HG03558 (cell line): ENCODE measurements around the gene MYEF2.

Experiments used
- ATAC-seq: cut with Tn5 transposase; IDR thresholded peaks from one replicate; pipeline ENCODE4 v1.9.1; 2021; ENCODE audit warnings: moderate number of reproducible peaks; ENCODE audit not compliant: unreplicated experiment; ENCODE audit errors: extremely low read depth

Gene MYEF2, protein sequence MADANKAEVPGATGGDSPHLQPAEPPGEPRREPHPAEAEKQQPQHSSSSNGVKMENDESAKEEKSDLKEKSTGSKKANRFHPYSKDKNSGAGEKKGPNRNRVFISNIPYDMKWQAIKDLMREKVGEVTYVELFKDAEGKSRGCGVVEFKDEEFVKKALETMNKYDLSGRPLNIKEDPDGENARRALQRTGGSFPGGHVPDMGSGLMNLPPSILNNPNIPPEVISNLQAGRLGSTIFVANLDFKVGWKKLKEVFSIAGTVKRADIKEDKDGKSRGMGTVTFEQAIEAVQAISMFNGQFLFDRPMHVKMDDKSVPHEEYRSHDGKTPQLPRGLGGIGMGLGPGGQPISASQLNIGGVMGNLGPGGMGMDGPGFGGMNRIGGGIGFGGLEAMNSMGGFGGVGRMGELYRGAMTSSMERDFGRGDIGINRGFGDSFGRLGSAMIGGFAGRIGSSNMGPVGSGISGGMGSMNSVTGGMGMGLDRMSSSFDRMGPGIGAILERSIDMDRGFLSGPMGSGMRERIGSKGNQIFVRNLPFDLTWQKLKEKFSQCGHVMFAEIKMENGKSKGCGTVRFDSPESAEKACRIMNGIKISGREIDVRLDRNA

DNA sequence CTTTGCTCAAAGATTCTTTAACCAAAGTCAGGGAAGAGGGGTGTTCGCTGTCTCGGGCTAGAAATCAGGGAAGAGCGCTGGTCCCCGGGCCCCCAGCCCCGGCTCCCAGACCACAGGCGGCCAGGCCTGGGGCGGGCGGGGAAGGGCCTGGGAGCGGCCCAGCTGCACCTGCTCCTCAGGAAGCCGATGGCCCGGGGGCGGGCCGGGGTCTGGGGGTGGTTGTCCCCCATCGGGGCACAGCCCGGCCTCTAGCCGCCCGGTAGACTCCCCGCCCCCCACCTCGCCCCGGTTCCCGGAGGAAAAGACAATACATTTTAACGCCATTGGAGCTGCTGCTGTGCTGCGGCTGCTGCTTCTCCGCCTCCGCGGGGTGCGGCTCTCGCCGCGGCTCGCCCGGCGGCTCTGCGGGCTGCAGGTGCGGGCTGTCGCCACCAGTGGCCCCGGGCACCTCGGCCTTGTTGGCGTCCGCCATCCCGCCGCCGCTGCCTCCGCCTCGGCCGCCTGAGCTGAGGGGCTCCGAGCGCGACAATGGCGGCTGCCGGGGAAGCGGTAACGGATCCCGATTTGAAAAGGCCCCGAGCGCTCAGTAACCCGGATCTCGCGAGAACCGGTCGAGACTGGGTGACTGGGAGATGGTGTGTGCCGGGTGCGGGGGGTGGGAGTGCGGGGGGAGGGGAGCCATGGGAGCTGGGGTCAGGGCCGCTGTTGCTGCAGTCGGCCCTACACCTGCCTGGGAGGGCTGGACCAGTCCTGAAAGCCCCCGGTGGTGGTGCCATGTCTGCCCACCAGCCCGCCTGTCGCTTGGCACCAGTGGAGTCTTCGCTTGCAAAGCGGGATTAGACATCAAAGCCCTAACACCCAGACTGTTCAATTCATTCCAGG is at the start of gene MYEF2:
TSS of gene MYEF2 (minus strand) at position 530 of the 882 bp plus-strand sequence. CDS start at position 472, 58 bp downstream.
- peak; percentile 29 for ATAC-seq

DNA sequence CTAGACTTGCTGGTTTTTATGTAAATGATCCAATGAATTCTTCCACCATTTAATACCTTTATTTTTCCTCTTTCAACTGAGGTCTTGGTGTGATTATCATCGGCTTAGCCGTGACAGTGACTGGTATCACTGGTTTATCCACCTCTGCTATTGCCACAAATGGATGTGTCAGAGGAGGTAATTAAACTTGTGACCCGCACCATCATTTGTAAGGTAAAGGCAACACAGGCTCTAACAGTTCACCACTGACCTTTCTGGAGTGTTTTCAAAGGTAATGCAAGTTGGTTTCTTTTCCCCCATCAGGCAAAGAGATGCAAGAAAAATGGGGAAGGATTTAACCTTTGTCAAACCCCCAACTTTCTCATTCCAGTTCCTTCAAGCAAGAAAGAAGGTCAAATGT is 47.7 kb upstream of the MYEF2 start:
- no peak for ATAC-seq

DNA sequence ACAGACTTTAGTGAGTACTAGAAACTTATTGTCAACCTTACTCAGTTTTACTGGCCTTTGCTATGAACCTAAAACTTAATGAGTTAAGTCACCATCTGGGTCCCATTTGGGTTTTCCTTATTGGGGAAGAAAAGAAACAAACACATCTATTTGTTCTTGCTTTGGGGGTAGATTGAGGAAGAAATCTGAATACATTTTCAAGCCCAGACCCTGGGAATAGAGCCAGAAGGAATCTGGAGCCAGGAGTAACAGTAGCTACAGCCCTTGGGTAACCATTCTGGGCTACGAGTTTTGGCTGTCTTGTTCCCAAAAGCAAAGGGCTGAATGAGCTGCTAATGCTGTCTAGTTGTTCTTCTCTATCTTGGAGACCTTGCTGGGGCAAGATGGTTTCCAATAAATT is 44.5 kb upstream of the MYEF2 start:
- no peak for ATAC-seq

DNA sequence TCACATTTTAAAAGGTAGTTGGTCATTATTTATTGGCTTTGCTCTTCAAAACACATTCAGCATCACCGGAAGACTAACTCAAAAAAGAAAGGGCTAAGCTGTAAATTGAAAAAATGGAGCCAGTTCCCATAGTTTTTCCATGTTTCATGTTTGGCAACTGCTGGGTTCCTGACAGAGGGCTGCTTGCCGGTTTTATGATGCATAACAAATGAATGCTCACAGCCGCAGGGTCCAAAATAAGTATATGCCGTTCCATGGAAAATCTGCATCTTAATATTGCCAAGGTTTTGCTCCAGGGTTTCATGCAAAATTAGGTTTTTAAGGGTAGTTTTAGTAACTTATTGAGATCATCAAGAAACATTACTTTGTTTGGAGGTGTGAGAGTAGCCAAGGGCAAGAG is 43.8 kb upstream of the MYEF2 start:
- ATAC-seq = no peak

DNA sequence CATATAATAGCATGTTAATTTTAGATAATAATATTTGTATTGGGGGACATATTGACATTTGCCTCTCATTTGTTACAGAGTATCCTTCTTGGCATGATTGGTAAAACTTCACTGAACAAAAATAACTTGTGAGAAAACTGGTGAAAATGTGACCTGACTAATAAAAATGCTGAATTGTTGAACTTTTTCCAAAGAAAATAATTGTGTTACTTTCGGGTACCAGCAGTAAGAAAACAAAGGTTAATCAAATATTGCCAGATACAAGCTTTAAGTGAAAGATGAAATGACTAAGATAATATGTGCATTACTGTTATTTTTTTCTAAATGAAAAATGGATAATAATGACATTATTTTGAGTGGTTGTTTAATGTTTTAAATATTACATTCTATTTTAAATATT is 43.2 kb upstream of the MYEF2 start:
- no peak for ATAC-seq

DNA sequence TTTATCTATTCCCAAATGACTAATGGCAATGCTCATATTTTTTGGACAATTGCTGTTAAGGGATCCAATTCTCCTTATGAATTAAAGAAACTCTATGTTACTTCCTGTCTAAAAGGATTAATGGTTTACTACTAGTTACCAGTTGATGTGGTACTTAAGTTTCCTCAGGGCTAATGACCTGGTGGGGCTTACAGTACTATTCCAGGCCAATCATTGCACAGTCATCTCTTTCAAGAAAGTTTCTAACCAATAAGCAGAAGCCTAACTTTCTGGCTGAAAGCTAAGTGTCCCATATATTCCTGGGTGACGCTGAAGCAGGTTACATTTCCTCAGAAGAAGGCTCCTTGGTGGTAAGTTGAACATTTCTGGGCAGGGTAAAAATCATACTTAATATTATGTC is 27.9 kb upstream of the MYEF2 start, which contains the start of gene SLC12A1:
TSS of gene SLC12A1 (plus strand) at position 322 of the 400 bp plus-strand sequence. CDS start 1,418 bp downstream, outside the sequence.
- no peak for ATAC-seq

DNA sequence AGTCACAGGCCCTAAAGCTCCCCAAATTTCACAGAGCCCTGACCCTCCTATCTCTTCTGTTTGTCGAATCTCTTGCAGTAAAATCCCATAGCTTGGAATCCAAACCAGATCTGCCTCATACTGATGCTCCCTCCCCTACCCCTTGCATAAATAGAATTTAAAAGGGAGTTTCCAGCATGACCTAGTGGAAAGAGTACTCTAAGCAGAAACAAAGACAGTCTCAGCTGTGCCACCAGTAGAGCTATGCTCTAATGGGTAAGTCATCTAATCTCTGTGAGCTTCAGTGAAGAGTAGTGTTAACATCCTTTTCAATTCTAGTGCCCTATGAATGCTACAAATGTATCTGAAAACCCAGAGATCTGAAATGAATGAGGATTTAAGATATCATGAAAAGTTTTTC is 24.0 kb upstream of the MYEF2 start:
- ATAC-seq = no peak

DNA sequence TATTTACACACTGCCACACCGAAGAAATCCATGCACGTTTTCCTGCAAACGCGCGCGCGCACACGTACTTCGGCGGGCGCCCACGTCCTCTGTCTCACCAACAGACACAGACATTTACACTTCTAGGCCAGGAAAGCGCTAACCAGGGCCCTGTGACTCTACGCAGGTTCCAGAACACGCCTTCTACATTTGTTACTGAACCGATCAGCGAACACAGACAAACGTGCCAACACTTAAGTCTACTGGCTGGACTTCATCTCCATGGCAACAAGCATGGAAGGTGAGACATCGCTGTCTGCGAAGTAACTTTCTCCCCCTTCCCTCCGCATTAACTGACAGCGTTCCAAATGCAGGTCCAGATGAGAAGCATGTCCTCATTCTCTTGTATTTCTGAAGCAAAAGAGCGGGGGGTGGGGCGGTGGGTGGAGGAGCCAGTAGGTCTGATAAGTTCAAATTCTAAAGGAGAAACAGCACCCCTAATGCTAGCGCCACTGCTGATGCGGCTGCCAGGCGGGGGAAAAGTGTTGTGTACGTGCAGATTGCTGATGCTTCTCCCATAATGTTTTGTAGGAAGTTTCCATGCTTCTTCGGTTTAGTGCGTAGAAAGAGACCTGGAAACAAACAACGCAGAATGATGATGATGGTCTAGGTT is 13.6 kb upstream of the MYEF2 start, which contains the start of gene CTXN2:
TSS of gene CTXN2 (plus strand) at position 92 of the 652 bp plus-strand sequence. CDS start 9,636 bp downstream, outside the sequence.
- no peak for ATAC-seq

DNA sequence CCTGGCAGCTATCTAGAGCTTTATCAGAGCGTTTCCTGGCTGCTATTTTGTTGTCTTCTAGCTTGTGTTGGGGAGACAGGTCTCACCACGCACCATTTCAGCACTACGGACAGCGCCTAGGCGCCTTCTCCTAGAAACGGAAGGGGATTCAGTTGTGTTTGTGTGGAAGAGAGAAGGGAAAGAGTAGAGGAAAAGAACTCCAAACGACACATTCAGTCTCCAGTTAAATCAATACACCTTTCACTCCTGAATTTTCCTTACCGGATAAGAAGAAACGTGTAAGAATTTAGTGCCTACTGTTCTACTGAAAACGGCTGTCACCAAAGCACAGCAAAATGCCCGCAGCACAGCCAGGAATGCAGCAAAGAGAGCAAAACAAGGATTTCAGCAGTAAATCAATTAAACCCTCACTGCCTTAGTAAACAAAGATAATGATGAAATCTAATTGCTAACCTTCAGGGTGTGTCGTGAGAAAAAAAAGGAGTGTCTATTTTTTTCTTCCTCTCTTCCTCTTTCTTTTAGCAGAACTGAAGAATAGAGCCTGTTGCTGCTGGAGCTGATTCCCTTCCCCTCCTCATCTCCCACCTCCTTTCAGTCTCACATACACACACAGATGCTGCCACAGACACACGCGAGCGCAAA is 13.0 kb upstream of the MYEF2 start:
- ATAC-seq = no peak

DNA sequence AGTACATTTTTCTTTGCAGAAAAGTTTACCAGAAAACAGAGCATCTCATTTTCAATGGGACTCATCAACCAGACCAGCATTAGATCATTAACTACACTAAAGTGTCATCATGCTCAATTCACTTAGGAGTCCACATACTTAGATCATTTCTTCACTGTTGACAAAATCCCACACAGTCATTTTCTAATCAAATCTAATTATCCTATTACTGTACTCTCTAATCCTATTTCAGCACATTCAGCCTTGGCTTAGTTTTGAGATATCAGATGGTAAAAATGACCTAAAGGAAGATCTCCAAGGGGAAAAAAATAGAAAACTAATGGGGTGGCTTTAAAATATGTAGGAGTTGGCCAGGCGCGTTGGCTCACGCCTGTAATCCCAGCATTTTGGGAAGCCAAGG is 8.2 kb upstream of the MYEF2 start:
- no peak for ATAC-seq

DNA sequence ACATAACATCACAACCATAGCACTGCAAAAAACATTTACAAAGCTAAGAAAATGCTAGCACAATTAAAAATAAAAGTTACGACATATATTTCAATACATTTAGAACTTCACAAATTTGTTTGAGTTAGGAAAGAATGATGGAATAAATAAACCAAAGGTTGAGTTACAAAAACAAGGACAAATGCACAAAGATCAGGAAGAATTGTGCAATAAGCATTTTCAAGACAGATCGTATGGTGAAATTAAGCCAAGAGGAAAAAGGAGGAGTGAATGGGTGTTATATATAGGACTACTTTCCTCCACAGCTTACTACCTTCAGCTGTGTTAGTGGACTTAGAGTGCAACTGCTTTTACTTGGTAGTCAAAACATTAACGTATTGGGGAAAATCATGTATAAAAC is 7.4 kb upstream of the MYEF2 start:
- no peak for ATAC-seq

DNA sequence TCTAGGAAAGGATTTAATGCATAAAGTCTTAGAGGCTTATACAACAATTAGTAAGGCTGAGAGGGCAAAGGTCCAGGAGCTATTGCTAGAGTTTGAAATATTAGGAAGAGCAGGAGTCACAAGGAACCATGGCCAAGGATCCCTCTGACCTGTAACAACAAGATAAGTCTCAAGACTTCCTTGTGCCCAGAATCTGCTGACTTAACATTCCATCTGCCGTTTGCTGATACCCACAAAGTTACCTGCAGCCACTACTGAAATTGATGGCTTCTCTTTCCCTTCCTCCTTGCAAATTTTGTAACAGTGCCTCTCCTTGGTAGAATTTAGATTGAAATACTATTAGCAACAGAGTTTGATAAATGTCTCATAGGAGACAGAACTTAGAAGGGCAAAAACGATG is 4.7 kb upstream of the MYEF2 start:
- no peak for ATAC-seq

DNA sequence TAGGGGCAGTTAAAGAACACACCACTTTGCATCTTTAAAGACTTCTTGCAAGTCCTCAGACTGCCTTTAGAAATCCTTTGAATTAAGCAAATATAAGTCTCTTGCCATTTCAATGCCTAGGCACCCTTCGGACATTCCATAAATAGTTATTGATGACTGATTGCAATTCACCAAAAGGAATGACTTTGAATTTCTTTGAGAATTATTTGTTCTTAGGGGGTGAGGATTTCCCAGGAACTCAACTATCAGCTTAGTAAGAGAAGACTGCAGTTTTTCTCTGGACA is 495 bp upstream of the MYEF2 start:
- no peak for ATAC-seq

DNA sequence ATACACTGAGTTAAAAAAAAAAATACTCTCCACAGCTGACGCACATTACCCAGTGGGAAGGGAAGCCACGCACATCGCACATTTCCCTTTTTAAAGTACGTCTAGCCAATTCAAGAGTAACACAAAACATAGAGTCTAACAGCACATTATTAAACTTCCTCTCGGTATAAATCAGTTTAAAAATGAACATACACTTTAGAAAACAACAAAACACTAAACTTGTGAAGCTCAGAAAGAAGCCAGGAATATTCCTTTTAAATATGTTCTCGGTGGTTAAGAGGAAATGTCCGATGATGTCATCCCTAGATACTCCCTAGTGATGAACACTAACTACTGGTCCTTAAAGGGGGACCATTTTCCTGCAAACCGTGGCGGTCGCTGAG is 721 bp downstream of the MYEF2 start:
- peak; percentile 52 for ATAC-seq

DNA sequence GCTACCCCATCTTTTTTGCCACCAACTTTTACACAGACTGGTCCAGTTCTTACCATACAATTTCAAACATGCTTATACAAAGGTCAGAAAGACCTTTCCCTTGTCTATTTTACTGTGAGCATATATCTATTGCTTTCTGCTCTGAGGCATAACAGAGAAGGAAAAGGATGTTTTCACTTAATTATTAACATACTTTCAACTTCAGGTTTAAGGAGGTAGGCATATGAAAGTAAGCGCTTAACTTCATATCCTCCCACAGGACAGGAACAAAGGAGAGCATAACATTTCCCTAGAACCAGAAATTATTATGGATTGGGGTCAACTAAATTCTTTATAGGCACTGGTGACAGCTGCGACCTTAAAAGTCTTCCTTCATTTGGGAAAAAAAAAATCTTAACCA is 1.1 kb downstream of the MYEF2 start:
- ATAC-seq = no peak

DNA sequence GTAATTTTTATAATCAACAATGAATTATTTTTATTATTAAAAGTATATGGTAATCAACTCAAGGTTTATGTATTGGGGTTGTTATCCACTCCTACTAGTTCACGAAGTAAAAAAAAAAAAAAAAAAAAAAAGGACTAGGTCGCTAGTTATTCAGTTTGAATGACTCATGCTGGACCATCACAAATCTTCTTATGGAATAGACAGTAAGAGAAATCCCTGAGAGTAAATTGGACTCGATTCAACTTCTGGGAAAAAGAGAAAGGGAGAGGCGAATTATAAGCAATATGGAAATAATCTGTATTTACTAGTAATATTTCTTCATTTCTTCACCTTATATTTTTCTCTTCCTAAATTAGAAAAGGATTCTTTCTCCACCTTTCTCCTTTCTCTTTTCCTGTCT is 2.0 kb downstream of the MYEF2 start:
- no peak for ATAC-seq

DNA sequence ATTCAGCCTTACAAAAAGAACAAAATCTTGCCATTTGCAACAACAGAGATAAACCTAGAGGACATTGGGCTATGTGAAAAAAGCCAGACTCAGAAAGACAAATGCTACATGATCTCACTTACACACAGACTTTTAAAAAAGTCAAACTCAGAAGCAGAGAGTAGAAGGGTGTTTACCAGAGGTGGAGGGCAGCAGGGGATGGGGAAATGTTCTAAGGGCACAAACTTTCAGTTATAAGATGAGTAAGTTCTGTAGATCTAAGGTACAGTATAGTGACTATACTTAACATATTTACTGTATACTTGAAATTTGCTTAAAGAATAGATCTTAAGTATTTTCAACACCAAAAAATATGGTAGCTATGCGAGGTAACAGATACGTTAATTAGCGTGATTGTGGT is 3.0 kb downstream of the MYEF2 start:
- no peak for ATAC-seq

DNA sequence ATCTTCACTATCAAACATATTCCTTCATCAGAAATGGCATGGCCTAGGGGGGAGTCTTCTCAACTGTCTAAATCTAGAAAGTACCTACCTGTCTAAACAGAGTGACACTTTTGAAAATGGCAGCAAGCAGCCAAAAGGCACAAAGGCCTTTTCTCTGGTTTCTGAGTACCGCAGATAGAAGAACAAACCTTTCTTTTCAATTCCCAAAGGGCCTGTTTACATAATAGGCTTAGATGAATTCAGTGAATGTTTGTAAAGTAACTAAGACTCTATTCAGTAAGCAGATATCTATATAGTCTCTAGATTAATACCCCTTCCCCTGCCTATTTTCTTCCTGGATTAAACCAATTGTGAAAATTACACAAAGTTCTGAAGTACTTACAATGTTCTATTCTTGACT is 7.1 kb downstream of the MYEF2 start:
- no peak for ATAC-seq

DNA sequence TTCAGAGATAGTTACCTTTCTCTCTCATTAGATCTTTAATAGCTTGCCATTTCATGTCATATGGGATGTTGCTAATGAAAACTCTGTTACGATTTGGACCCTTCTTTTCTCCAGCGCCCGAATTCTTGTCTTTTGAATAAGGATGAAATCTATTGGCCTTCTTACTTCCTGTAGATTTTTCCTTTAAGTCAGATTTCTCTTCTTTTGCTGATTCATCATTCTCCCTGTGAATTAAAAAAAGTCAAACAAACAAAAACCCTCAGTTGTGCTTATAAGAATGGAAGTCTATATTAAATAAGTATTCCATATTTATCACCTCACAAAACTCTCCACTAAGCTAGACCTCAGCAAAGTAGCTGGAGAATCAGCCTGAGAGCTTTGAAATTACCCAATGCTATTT is 9.5 kb downstream of the MYEF2 start:
- ATAC-seq = no peak

DNA sequence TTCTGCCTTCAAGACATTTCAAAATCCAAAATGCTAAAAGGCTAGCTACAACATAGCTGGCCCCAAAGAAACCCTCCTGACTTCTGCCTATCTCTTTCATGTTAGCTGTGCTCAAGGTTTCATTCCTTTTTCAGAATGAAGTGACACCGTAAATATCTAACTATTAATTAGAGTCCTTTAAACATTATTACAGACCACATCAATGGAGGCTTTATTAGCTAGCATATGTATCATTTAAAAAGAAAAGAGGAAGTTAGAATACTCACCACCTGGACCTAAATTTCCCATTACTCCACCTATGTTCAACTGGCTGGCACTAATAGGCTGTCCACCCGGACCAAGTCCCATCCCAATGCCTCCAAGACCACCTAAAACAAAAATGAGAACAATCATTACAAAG is 24.6 kb downstream of the MYEF2 start:
- no peak for ATAC-seq
